GM19193 (cell line): ENCODE results near the gene PLEK.
A peak's percentile ranks its signal among the peaks of the same experiment; 100 is the strongest.

Experiments
- POLR2A ChIP-seq: IDR thresholded peaks from 4 replicates; pipeline ENCODE4 v1.6.1; 2011; ENCODE audit not compliant: insufficient read depth, insufficient read length; ENCODE audit errors: extremely low read depth

Gene PLEK

DNA sequence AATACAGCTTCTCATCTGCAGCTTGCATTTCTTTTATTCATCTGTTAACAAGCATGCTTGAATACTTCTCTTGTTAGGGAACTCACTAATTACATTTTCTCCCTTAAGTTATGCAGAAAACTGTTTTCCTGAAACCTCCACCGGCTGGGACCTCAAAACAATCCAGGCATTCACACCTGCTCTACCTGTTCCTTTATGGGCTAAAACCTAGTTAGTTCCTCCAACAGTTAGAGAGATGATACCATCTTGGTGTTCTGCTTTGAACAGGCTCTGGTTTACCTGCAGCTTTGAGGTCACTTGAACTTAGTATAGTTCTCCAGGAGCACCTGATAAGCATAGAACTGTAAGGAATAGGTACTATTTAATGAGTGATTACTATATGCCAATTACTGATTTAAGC, 6.1 kb downstream of the PLEK start:
- no peak for TF ChIP-seq POLR2A

DNA sequence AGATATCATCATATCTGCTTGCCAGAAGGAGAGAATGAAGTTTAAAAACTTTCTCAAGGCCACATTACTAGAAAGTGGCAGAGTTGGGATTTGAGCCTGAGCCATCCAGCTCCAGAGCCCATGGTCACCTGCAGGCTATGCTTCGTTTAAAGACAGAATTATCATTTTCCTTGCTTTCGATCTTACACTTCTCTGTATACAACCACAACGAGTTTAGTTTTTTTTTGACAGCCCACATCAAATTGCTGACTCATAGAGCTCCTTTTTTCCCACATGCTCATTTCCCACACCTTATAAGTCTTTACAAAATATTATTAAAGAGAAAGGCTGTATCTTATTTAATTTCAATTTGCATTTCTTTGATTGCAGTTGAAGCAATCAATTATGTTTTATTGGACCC, 6.5 kb downstream of the PLEK start:
- no peak for TF ChIP-seq POLR2A

DNA sequence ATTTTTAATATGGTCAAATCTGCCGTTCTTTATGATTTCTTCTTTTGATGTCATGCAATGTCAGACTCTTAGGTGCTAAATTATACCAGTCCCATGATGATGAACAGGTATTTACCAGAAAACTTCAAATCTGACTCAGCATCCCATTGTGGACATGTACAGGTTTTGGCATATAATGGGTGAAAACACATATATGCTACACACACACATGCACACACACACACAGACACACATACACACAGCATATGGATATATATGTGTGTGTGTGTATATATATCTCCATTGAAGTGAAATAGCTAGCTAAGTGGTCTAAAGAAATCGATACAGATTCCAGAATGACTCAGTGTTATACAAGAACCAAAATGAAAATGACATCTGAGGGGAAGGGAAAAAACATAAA, 7.4 kb downstream of the PLEK start:
- TF ChIP-seq POLR2A: no peak

DNA sequence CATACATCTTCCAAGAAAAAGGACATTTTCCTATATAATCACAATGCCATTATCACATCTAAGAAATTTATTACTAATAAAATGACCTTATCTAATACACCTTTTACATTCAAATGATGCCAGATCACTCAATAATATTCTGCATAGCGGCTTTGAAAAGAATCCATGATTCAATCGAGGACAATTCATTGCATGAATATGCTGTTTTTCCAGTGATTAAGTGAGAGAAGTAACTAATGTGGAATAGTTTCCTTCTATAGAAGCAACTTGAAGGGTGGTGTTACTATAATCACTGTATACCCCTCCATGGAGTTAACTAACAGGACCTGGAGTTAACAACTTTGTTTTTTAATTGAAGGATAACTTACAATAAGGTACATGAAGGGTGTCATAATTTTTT, 9.1 kb downstream of the PLEK start:
- no peak for TF ChIP-seq POLR2A

DNA sequence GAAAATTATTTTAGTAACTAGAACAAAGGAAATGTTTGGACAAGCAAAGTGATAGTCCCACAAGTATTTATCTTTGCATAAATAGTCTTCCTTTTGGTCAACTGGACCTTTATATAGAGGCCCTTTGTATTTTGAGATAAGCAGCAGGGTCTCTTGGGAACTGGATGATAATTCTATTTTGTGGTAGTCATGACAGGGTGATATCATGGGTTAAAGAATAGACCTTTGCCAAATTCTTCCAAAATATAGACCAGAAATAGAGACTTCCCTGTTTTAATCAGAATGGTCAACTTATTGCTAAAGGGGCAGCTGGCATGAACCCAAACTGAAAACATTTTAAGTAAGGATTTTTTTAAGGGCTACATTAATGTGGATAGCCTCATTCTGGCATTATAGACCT, 10.5 kb downstream of the PLEK start:
- TF ChIP-seq POLR2A: no peak

DNA sequence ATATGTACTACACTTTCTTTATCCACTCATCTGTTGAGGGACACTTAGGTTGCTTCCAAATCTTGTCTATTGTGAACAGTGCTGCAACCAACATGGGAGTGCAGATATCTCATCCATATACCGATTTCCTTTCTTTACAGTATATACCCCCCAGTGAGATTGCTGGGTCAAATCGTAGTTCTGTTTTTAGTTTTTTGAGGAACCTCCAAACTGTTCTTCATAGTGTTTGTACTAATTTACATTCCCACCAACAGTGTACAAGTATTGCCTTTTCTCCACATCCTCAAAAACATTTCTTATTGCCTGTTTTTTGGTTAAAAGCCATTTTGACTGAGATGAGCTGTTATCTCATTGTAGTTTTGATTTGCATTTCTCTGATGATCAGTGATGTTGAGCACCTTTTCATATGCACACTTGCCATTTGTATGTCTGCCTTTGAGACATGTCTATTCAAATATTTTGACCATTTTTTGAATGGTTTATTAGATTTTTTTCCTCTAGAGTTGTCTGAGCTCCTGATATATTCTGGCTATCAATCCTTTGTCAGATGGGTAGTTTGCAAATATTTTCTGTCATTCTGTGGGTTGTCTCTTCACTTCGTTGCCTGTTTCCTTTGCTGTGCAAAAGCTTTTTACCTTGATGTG, 12.2 kb downstream of the PLEK start:
- no peak for TF ChIP-seq POLR2A

DNA sequence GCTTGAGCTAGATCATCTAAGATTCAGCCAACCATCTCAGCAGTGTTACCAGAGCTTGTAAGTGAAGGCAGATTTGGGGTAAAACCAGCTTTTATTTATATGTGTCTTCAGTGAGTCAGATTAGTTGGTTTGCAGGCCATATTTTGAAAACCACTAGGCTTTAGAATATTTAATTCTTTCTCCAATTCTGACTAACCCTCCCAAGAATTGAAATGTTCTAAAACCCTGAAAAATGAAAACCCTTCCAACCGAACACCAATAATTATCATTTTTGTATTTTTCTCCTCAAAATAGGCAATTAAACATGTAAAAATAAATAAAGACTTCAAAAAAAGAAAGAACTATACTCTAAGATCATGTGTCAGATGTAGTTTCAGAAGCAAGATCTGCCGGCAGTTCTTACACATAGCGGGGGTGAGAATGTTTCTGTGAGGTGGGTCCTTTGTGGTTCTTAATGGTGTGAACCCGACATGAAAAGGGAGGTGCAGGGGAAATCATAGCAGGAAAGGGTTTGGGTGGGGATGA, 14.2 kb downstream of the PLEK start:
- no peak for TF ChIP-seq POLR2A

DNA sequence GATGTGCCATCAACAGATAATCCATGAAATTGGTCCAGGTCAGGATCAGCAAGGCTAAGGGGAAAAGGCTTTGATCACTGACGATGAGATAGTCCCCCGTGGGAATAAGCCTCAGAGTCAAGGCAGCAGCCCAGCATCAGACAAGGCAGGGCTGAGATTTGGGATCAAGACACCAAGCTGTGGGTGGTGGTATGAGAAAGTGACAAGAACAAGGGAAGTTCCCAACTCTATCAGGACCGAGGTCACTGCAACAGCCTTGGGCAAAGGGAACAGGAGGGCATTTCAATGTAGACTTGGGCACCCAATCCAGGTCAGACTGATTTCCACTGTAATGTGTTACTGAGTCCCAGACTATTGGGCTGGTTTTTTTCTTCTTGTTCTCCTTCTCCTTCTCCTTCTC, 18.7 kb downstream of the PLEK start:
- TF ChIP-seq POLR2A: peak; percentile 24

DNA sequence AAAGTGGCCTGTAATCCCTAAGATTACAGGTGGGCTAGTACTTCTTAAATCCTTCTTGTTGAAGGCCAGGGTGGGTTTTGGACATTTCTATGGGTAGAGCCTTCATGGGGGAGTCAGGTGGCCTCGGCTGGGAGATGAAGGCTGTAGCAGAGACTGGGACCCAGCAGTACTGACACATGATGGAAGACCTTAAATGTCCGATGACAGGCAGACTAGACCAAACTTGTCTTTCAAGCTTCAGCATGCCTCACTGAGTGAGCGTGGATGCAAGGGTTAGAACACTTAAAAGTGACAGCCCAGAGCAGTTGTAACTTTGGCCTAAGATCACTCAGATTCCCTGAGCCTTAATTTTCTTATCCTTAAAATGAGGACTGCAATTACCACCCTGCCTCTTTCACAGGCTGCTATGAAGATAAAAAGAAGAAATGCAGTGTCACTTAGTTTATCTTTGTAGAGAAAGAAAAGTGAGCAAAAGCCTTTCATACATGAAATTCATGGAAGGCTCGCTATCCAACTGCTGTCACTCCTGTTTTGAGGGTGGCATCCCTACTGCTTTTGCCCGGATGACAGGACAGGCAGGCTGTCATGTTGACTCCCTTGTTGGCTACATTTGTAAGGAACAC, 19.5 kb downstream of the PLEK start:
- TF ChIP-seq POLR2A: no peak

DNA sequence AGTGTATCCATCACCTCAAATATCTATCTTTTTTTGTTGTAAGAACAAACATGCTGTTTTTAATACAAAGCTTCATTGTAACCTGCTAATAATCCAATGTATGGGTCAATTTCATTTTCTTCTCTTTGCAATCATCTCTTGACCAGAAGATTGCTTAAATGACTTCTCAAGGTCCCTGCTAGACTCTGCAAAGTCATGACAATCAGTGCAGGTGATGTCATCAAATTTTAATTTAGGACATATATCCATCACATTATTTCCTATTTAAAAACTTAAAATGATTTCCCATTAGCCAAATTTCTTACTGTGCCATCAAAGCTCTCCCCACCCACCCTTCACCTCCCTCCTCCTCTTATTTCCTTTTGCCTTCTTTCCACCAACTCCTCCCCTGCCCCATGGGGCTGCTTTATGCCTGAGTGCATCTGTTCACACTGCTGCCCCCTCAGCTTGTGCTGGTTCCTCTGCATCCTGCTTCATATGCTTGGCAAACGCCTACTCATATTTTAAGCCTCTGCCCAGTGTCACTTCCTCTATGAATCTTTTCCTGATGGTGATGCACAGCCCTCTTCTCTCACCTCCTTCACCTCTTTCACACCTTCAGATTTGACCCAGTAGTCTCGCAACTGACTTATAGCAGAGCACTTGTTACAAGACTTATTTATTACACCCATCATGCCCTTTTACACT, 20.3 kb downstream of the PLEK start:
- TF ChIP-seq POLR2A: peak; percentile 30

DNA sequence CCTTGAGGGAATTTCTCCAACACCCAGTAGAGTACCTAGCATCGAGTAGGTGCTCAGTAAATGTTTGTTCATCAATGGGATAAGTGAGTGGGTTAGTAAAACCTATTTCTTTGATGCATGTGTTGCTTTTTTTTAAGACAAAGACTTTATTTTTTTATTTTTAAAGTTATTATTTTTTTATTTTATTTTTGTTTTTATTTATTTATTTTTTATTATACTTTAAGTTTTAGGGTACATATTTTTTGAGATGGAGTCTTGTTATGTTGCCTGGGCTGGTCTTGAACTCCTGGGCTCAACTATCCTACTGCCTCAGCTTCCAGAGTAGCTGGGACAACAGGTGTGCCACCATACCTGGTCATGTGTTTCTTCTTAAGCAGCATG, 20.8 kb downstream of the PLEK start:
- no peak for TF ChIP-seq POLR2A

DNA sequence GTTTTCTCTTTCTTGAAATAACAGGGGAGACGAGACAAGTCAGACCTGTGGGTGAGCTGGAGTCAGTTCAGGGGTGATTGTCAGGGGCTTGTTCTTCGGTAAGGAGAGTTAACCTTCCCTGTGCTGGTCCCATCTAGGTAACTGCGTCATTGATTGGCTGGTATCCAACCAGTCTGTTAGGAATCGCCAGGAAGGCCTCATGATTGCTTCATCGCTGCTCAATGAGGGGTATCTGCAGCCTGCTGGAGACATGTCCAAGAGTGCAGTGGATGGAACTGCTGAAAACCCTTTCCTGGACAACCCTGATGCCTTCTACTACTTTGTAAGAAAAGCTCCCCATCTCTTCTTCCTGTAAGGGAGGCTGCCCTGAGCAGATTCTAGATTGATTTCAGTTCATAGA, 21.3 kb downstream of the PLEK start:
- no peak for TF ChIP-seq POLR2A

DNA sequence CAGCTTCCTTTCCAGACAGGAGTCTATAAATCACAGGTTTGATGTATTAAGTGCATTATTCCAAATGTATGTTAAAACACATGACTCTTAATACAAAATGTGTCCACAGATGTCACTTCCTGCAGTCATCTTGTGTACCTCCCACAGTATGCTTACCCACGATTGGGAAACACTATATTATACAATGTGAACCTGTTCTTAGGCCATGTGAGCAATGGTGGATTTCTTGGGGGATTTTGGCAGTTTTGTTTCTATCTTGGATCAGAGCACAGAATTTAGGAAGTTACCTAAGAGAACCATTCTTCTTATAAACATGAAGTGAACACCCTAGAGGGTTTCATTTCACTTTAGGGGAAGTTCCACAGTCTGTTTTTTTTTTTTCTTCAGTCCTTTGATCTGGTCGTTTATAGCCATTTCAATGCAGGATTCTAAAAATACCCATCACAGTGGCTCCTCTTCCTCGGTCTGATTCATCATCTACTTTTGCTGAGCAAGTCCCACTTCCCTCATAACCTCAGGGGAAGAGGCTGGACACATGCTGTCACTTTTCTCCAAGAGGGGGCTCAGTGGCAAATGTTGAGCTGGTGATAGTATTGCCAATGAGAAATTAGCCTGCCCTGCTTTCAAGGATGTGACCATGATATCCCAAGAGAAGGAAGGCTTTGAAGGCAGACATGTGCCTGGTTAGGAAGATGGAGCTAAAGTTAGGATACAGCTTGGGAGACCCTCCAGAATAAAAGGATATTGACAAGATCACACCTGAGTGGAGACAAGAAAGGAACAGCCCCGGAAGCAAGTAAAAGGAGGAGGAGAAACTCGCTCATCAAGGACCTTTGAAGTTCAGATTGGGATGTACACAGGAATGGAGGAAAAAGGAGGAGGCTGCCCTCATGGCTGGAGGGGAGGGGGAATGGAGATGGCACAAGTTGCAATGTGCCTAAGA, 22.6 kb downstream of the PLEK start:
- TF ChIP-seq POLR2A: no peak

DNA sequence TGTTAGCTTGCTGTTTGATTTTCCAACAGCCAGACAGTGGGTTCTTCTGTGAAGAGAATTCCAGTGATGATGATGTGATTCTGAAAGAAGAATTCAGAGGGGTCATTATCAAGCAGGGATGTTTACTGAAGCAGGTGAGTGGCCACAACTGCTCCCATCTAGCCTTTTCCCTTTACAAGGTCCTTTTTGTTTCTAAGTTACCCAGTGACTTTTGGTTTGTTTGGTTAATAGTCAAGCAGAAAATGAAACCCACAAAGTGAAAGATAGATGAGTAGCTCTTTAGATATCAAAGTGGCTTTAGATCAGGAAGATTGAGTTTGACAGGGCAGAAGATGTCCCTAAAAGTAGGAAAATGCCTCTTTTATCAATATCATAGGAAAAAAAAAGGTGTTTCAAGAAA, 23.3 kb downstream of the PLEK start:
- TF ChIP-seq POLR2A: no peak

DNA sequence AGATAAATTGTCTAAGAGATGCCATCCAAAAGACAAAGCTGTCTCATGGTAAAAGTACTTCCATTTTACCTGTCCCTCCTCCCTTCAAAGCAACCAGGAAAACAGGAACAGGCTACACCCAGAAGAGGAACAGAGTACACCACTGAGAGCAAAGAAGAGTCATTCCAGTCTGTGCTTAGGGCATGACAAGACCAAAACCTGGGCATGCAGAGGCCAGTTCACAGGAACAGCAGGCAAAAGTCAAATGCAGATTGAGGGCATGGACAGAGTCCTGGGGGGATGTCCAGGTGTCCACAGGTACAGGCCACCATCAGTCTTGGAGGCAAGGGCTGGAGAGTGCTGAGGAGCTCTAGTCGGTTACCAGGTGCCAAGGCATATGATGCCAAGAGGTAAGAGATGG, 23.7 kb downstream of the PLEK start:
- peak; percentile 57 for TF ChIP-seq POLR2A

DNA sequence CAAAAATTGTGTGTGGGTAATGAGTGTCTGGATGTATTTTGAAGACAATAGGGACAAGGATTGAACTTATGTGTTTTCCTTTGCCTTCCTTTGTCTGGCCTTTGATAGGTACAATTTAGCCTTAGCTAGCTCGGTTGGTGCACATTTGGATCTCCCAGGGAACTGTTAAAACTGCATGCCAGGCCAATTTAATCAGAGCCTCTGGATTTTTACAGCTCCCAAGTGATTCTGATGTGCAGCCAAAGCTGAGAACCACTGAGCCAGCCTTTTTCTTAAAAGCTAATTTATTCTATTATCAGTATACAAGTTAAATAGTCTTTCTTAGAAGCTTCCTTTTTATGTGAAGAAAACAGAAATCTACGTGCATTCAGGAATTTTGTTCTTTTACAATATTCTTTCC, 25.0 kb downstream of the PLEK start:
- no peak for TF ChIP-seq POLR2A

DNA sequence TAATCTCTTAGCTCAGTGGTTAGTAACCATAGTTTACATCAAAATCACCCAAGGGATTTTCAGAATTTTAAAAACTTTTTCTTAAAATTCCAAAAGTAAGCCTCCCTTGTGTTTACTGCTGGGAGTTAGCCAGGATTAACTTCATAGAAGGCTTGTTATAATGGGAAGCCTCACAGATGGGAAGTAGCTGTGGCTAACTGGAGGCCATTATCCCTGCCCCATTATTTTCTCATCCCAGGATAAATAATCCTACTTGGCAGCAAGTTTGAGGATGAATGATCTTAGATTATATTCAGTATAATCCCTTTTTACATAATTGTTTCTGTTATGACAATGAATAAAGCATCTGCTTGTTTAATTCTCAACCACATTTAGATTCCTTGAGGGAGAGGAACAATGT, 25.5 kb downstream of the PLEK start:
- TF ChIP-seq POLR2A: no peak
